Measurements from ENCODE around the gene FAM98C.

Gene FAM98C

GRCh38 chr19:38429055-38429810 is 26.3 kb downstream of the FAM98C start:
- DNase-seq, result no peak

GRCh38 chr19:38429811-38430156 is 26.9 kb downstream of the FAM98C start:
- no peak for DNase-seq

GRCh38 chr19:38430931-38431330 is 28.0 kb downstream of the FAM98C start:
- DNase-seq, result no peak

- peak; percentile 70 for DNase-seq
Measured at GRCh38 chr19:38433268-38433733, 30.4 kb downstream of the FAM98C start, which contains the start of gene RYR1. Gene RYR1, plus strand, starts transcription at chr19:38433691. Its CDS starts 139 bp downstream, at chr19:38433830.

GRCh38 chr19:38434549-38435051 is 31.7 kb downstream of the FAM98C start:
- peak; percentile 83 for DNase-seq

GRCh38 chr19:38437295-38437694 is 34.4 kb downstream of the FAM98C start:
- no peak for DNase-seq

- DNase-seq, result no peak
Measured at GRCh38 chr19:38437917-38438316, 35.0 kb downstream of the FAM98C start.

- DNase-seq, result no peak
Measured at GRCh38 chr19:38440592-38440991, 37.7 kb downstream of the FAM98C start.

- no peak for DNase-seq
Measured at GRCh38 chr19:38441657-38442348, 38.9 kb downstream of the FAM98C start.

- DNase-seq, result no peak
Measured at GRCh38 chr19:38442736-38443135, 39.8 kb downstream of the FAM98C start.

GRCh38 chr19:38443458-38443999 is 40.6 kb downstream of the FAM98C start:
- no peak for DNase-seq

GRCh38 chr19:38444026-38444425 is 41.1 kb downstream of the FAM98C start:
- DNase-seq, result no peak

- DNase-seq, result no peak
Measured at GRCh38 chr19:38445362-38445761, 42.5 kb downstream of the FAM98C start.

- no peak for DNase-seq
Measured at GRCh38 chr19:38448225-38448624, 45.3 kb downstream of the FAM98C start.

- DNase-seq, result no peak
Measured at GRCh38 chr19:38449518-38449917, 46.6 kb downstream of the FAM98C start.

GRCh38 chr19:38451036-38451435 is 48.1 kb downstream of the FAM98C start:
- no peak for DNase-seq

GRCh38 chr19:38451629-38452028 is 48.7 kb downstream of the FAM98C start:
- DNase-seq, result no peak

GRCh38 chr19:38452430-38453366 is 49.8 kb downstream of the FAM98C start:
- no peak for DNase-seq

GRCh38 chr19:38453596-38453995 is 50.7 kb downstream of the FAM98C start:
- DNase-seq, result no peak

GRCh38 chr19:38455031-38455430 is 52.1 kb downstream of the FAM98C start:
- no peak for DNase-seq

- DNase-seq, result no peak
Measured at GRCh38 chr19:38457202-38457601, 54.3 kb downstream of the FAM98C start.

GRCh38 chr19:38457690-38458405 is 55.0 kb downstream of the FAM98C start:
- no peak for DNase-seq

Data from left hindlimb (tissue), 1 donor.